Transverse colon (tissue), 4 donors: ENCODE data around the gene ANTXR2. TPM values are rescaled to one million over a fixed set of nuclear protein-coding genes. Genes with fewer than 3 reads are reported as not detected.

Experiments
- DNase-seq: peaks from one replicate; pipeline ENCODE4 v3.0.0-alpha.2; 2019
- H3K27ac ChIP-seq, 4 donors: fragments of 200-600 bp; sonication (generic); 2 replicates each; pipeline ENCODE4 v1.5.1; 2016 to 2018; ENCODE audit warnings: inconsistent platforms in 4 of 4
- H3K27me3 ChIP-seq: fragments of 200-600 bp; sonication (generic); 2 replicates; pipeline ENCODE4 v1.5.1; 2017; ENCODE audit warnings: inconsistent platforms
- H3K36me3 ChIP-seq, 4 donors: fragments of 200-600 bp; sonication (generic); 2 replicates each; pipeline ENCODE4 v1.5.1; 2017 to 2019; ENCODE audit warnings: inconsistent platforms in 4 of 4
- H3K4me1 ChIP-seq, 4 donors: fragments of 200-600 bp; sonication (generic); 2 replicates each; pipeline ENCODE4 v1.5.1; 2017 to 2020; ENCODE audit warnings: inconsistent platforms in 4 of 4
- H3K4me3 ChIP-seq, 4 donors: fragments of 200-600 bp; sonication (generic); 1 replicate in 1 of 4; 2 replicates in 3 of 4; pipeline versions ENCODE4 v1.5.1 to v1.6.1; 2017 to 2019; ENCODE audit warnings: inconsistent platforms in 4 of 4
- H3K9me3 ChIP-seq, 2 donors: fragments of 200-600 bp; sonication (generic); 2 replicates each; pipeline ENCODE4 v1.5.1; 2017 to 2019; ENCODE audit warnings: inconsistent platforms in 2 of 2
- EP300 ChIP-seq: sonication (generic); formaldehyde crosslinking; IDR thresholded peaks from one replicate; pipeline ENCODE4 v1.6.1; 2017; ENCODE audit warnings: antibody characterized with exemption, low read depth
- POLR2A ChIP-seq: fragments of 450-650 bp; IDR thresholded peaks from one replicate; pipeline ENCODE4 v1.6.1; 2016; ENCODE audit warnings: antibody characterized with exemption, mild to moderate bottlenecking, moderate library complexity
- POLR2AphosphoS5 ChIP-seq, 3 donors: sonication (generic); formaldehyde crosslinking; IDR thresholded peaks; one replicate each; pipeline ENCODE4 v1.6.1; 2016; ENCODE audit warnings: antibody characterized with exemption in 3 of 3
- WGBS, 2 donors: methylation state at CpG; one replicate each; pipeline ENCODE4 v1.1.5; 2018; ENCODE audit warnings: low coverage in 1 of 2; 5-methylcytosine and 5-hydroxymethylcytosine counted together
- in situ Hi-C, 4 donors: fragments of 200-750 bp; cut with MboI; loops; one replicate each; pipeline versions ENCODE4 v1.15.0 to v1.15.1; 2017; ENCODE audit warnings: low sequenced_read_pairs in 3 of 4, low pct_ligation_motif_present in 1 of 4, low pct_unique_long_range_greater_than_20kb in 1 of 4
- intact Hi-C: fragments of 100-400 bp; cut with DNase I; formaldehyde crosslinking; loops from one replicate; pipeline ENCODE4 v1.15.1; 2023; ENCODE audit warnings: low total_unique reads
- total RNA-seq, 4 donors: library from RNA; depleted of rRNA; stranded (reverse); fragments of >200 nt; gene quantifications; one replicate each; pipeline ENCODE4 v1.1.0, GENCODE V29; 2016
- TF ChIP-seq, protein P1 (sequence below), 5 experiments: fragments of 200-600 bp in 3 of 5; fragments of 450-650 bp in 2 of 5; sonication (generic) in 3 of 5; IDR thresholded peaks; 1 replicate in 2 of 5; 2 replicates in 3 of 5; pipeline ENCODE4 v1.5.1; 2016 to 2017; ENCODE audit warnings: antibody characterized with exemption in 5 of 5, inconsistent platforms in 3 of 5, mild to moderate bottlenecking in 2 of 5, moderate library complexity in 1 of 5

The ANTXR2 gene
- total RNA-seq, 4 donors from 2014 or later, result 46.8 to 89.8 (median 76.0) TPM

DNA sequence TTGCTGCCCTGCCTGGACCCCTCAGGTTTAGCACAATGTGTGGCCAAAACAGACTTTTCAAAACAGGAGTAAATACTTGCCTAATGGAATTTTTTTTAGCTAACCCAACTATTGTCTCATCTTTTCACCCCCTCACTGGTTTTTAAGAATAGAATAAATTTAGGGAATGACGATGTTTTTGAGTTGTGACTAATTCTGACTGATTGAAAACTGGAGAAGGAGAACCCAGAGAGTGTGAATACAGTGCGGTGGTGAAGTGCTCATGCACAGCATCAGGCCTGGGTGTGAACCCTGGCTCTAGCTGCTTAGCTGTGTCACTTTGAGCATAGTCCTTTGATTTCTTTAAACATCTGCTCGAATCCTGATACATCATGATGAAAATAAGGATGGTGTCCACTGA, 10.5 kb downstream of the ANTXR2 start:
- peaks cover 0 to 25% (median 3%) of the 10 kb centered on the region in 4 donors for H3K4me1 ChIP-seq
- intact Hi-C loops, result loop anchor here (10.0 kb wide), 1 partner anchor 48 kb away; no protein-coding TSS in a partner anchor
- H3K4me3 ChIP-seq, result no peak overlapping the region
- no peaks in the 10 kb centered on the region for H3K27me3 ChIP-seq
- WGBS, 2 donors, result 71 to 79% methylated on average over 3 of the region's 3 CpGs
- H3K27ac ChIP-seq, result no peak overlapping the region
- TF ChIP-seq, protein P1, sequence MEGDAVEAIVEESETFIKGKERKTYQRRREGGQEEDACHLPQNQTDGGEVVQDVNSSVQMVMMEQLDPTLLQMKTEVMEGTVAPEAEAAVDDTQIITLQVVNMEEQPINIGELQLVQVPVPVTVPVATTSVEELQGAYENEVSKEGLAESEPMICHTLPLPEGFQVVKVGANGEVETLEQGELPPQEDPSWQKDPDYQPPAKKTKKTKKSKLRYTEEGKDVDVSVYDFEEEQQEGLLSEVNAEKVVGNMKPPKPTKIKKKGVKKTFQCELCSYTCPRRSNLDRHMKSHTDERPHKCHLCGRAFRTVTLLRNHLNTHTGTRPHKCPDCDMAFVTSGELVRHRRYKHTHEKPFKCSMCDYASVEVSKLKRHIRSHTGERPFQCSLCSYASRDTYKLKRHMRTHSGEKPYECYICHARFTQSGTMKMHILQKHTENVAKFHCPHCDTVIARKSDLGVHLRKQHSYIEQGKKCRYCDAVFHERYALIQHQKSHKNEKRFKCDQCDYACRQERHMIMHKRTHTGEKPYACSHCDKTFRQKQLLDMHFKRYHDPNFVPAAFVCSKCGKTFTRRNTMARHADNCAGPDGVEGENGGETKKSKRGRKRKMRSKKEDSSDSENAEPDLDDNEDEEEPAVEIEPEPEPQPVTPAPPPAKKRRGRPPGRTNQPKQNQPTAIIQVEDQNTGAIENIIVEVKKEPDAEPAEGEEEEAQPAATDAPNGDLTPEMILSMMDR (IDR thresholded peaks at IDR 0.05), result no peak
- TF ChIP-seq EP300 (no peak), POLR2A (no peak), POLR2AphosphoS5 (IDR thresholded peaks at IDR 0.05) (no peak)
- no peaks in the 10 kb centered on the region for H3K9me3 ChIP-seq
- H3K36me3 ChIP-seq, result peaks cover 0 to 13% (median 6%) of the 10 kb centered on the region in 4 donors
- in situ Hi-C loops, result no loop called here
- no peak for DNase-seq

DNA sequence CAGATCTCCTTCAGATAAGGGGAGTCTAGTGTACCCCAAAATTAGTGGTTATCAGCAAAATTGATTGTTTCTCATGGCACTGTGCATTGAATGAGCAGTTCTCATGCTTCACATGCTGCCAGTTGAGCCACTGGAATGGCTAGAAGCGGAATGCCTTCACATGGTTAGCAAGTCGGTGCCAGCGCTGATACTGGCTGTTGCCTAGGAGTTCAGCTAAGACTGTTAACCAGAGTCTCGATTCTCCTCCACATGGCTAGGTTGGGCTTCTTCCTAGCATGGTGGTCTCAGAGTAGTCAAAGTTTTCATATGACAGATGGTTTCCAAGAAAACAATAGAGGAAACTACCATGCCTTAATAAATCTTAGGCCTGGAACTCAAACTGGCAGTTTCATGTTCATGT, 12.2 kb downstream of the ANTXR2 start:
- Histone ChIP-seq H3K36me3 (peaks cover 0 to 12% (median 6%) of the 10 kb centered on the region in 4 donors), H3K4me1 (peaks cover 0 to 23% (median 3%) of the 10 kb centered on the region in 4 donors), H3K27ac (no peak overlapping the region), H3K27me3 (no peaks in the 10 kb centered on the region), H3K9me3 (no peaks in the 10 kb centered on the region), H3K4me3 (no peak overlapping the region)
- DNase-seq, result no peak
- TF ChIP-seq POLR2A (no peak), POLR2AphosphoS5 (IDR thresholded peaks at IDR 0.05) (no peak), EP300 (no peak)
- TF ChIP-seq, protein P1 (IDR thresholded peaks at IDR 0.05), result no peak
- in situ Hi-C loops (no loop called here), intact Hi-C loops (loop anchor here (10.0 kb wide), 1 partner anchor 46 kb away; no protein-coding TSS in a partner anchor)
- 90% methylated on average over 4 of the region's 4 CpGs; no CpG with 5 or more reads in 1 of the 2 donors for WGBS, 2 donors

DNA sequence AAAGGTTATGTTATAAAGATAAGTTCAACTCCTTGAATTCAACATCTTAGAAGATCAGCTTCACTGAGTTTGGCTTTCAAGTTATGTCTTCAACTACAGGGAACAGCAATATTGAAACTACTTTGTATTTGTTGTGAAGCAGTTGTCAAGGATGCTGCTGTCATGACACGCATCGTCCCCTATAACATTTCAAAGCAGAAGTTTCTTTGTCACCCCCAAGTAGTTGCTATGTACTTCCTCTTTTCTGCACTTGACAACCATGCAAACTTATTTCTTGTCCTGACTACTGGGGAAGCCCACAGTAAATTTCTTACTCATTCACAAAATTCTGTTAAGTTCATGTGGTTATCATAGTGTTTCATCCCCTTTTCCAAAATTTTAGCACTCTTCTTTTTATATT, 14.3 kb downstream of the ANTXR2 start:
- no peak for DNase-seq
- Histone ChIP-seq H3K36me3 (peaks cover 0 to 14% (median 6%) of the 10 kb centered on the region in 4 donors), H3K4me1 (peaks cover 0 to 17% (median 2%) of the 10 kb centered on the region in 4 donors), H3K4me3 (no peak overlapping the region), H3K27ac (peak overlapping the region; percentile 12 to 65 (median 60)), H3K9me3 (no peaks in the 10 kb centered on the region), H3K27me3 (no peaks in the 10 kb centered on the region)
- peak in 1 of 3 donors; percentile 9 for TF ChIP-seq POLR2AphosphoS5 (IDR thresholded peaks at IDR 0.05)
- TF ChIP-seq, protein P1 (IDR thresholded peaks at IDR 0.05), result no peak
- TF ChIP-seq POLR2A, result no peak
- in situ Hi-C loops, result no loop called here
- 35% methylated on average over 2 of the region's 2 CpGs; no CpG with 5 or more reads in 1 of the 2 donors for WGBS, 2 donors
- intact Hi-C loops, result no loop called here

DNA sequence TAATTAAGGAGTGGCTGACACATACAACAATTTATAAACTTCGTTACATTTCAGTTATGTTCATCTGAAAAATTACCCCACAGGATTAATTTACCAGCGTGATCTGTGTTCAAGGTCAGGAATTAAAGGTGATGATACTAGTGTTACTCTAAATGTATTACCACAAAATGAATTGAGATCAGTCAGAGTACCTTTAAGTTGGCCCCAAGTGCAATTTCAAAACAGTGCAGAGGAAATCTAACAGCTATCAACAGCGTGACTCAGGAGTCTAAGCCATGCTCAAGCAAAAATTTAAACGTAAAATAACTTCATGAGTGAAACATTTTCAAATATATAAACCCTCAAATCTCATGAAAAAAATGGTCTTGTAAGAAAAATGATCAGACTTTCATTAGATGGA, 18.7 kb downstream of the ANTXR2 start:
- WGBS, 2 donors, result 88% methylated on average over 4 of the region's 4 CpGs
- Histone ChIP-seq H3K36me3 (peaks cover 0 to 26% (median 6%) of the 10 kb centered on the region in 4 donors), H3K4me3 (no peak overlapping the region), H3K4me1 (peaks cover 0 to 31% (median 9%) of the 10 kb centered on the region in 4 donors), H3K27ac (peak overlapping the region in 2 of 4 donors; percentile 18 to 23), H3K27me3 (no peaks in the 10 kb centered on the region), H3K9me3 (no peaks in the 10 kb centered on the region)
- intact Hi-C loops, result no loop called here
- TF ChIP-seq EP300 (no peak), POLR2AphosphoS5 (IDR thresholded peaks at IDR 0.05) (no peak)
- TF ChIP-seq, protein P1 (IDR thresholded peaks at IDR 0.05), result no peak
- no peak for DNase-seq
- in situ Hi-C loops, result no loop called here
